ENCODE results near the gene TMEM255B.
"Not testable (repeated sequence)": the region's sequence is repeated elsewhere in the genome, so short reads cannot be mapped to it uniquely, and the experiment has no call there.

Gene TMEM255B

GRCh38 chr13:113734826-113735125 is 24.2 kb upstream of the TMEM255B start:
- no peak for DNase-seq (ENCODE audit: low spot score)

GRCh38 chr13:113735194-113735593 is 23.8 kb upstream of the TMEM255B start:
- DNase-seq (ENCODE audit: low spot score) = no peak

- DNase-seq (ENCODE audit: low spot score) = no peak
These were observed 23.3 kb upstream of the TMEM255B start for GRCh38 chr13:113735750-113736149.

GRCh38 chr13:113736258-113736731 is 22.7 kb upstream of the TMEM255B start:
- DNase-seq (ENCODE audit: low spot score) = no peak

GRCh38 chr13:113737803-113738202 is 21.2 kb upstream of the TMEM255B start:
- DNase-seq (ENCODE audit: low spot score) = no peak

- no peak for DNase-seq (ENCODE audit: low spot score)
These were observed 19.3 kb upstream of the TMEM255B start for GRCh38 chr13:113739527-113740285.

GRCh38 chr13:113740286-113740556 is 18.8 kb upstream of the TMEM255B start:
- no peak for DNase-seq (ENCODE audit: low spot score)

- no peak for DNase-seq (ENCODE audit: low spot score)
These were observed 18.4 kb upstream of the TMEM255B start for GRCh38 chr13:113740661-113741060.

GRCh38 chr13:113741191-113741668 is 17.8 kb upstream of the TMEM255B start:
- DNase-seq (ENCODE audit: low spot score) = no peak

- no peak for DNase-seq (ENCODE audit: low spot score)
These were observed 17.0 kb upstream of the TMEM255B start for GRCh38 chr13:113742000-113742441.

- no peak for DNase-seq (ENCODE audit: low spot score)
These were observed 16.4 kb upstream of the TMEM255B start for GRCh38 chr13:113742445-113743120.

GRCh38 chr13:113743366-113744195 is 15.4 kb upstream of the TMEM255B start:
- no peak for DNase-seq (ENCODE audit: low spot score)

- no peak for DNase-seq (ENCODE audit: low spot score)
These were observed 14.6 kb upstream of the TMEM255B start for GRCh38 chr13:113744197-113745000.

- DNase-seq (ENCODE audit: low spot score) = no peak
These were observed 14.0 kb upstream of the TMEM255B start for GRCh38 chr13:113745059-113745458.

GRCh38 chr13:113745500-113746142 is 13.4 kb upstream of the TMEM255B start:
- not testable (repeated sequence) for DNase-seq (ENCODE audit: low spot score)

GRCh38 chr13:113746143-113746525 is 12.9 kb upstream of the TMEM255B start:
- peak; percentile 42 for DNase-seq (ENCODE audit: low spot score)

GRCh38 chr13:113746671-113747070 is 12.4 kb upstream of the TMEM255B start:
- DNase-seq (ENCODE audit: low spot score) = no peak

- DNase-seq (ENCODE audit: low spot score) = no peak
These were observed 11.7 kb upstream of the TMEM255B start for GRCh38 chr13:113747291-113747833.

- DNase-seq (ENCODE audit: low spot score) = no peak
These were observed 10.7 kb upstream of the TMEM255B start for GRCh38 chr13:113748101-113748861.

GRCh38 chr13:113748862-113749451 is 10.1 kb upstream of the TMEM255B start:
- DNase-seq (ENCODE audit: low spot score) = no peak
